DOHH2 (cell line): ENCODE data around the gene FAM43B.

ENCODE experiments used
- H3F3A ChIP-seq: fragments of 200-600 bp; sonication (generic), shearing (Covaris generic); 2 replicates; pipeline ENCODE4 v1.6.0; 2016; ENCODE audit warnings: antibody characterized with exemption, mild to moderate bottlenecking; ENCODE audit not compliant: control insufficient read depth, insufficient read depth
- H3K27ac ChIP-seq: fragments of 200-600 bp; sonication (generic); 2 replicates; pipeline ENCODE4 v1.5.1; 2014; ENCODE audit warnings: low read depth, mild to moderate bottlenecking, low read length, moderate library complexity
- H3K27me3 ChIP-seq: fragments of 200-600 bp; sonication (generic); 2 replicates; pipeline ENCODE4 v1.6.1; 2014; ENCODE audit warnings: mild to moderate bottlenecking, low read length, mixed read lengths; ENCODE audit not compliant: control insufficient read depth
- H3K36me3 ChIP-seq: fragments of 200-600 bp; sonication (generic); 2 replicates; pipeline ENCODE4 v1.6.1; 2014; ENCODE audit warnings: mild to moderate bottlenecking, low read length, moderate library complexity, mixed read lengths; ENCODE audit not compliant: control insufficient read depth
- H3K4me1 ChIP-seq: fragments of 200-600 bp; sonication (generic); 2 replicates; pipeline ENCODE4 v1.6.1; 2014; ENCODE audit warnings: mild to moderate bottlenecking, low read length, mixed read lengths; ENCODE audit not compliant: control insufficient read depth
- H3K4me2 ChIP-seq: fragments of 200-600 bp; sonication (generic); 2 replicates; pipeline ENCODE4 v1.6.0; 2014; ENCODE audit warnings: mild to moderate bottlenecking, low read length, moderate library complexity
- H3K4me3 ChIP-seq: fragments of 200-600 bp; sonication (generic); 2 replicates; pipeline ENCODE4 v1.5.1; 2014; ENCODE audit warnings: mild to moderate bottlenecking, low read length, mixed read lengths
- H3K79me2 ChIP-seq: fragments of 200-600 bp; sonication (generic); 2 replicates; pipeline ENCODE4 v1.6.1; 2014; ENCODE audit warnings: mild to moderate bottlenecking, low read length, mixed read lengths; ENCODE audit not compliant: control insufficient read depth
- H3K9me2 ChIP-seq: fragments of 200-600 bp; sonication (generic); replicated peaks from 2 replicates; pipeline ENCODE4 v1.6.1; 2014; ENCODE audit warnings: mild to moderate bottlenecking, low read length, mixed read lengths; ENCODE audit not compliant: control insufficient read depth
- H3K9me3 ChIP-seq: fragments of 200-600 bp; sonication (generic); 2 replicates; pipeline ENCODE4 v1.6.1; 2014; ENCODE audit warnings: antibody characterized with exemption, low read length, mixed read lengths; ENCODE audit not compliant: control insufficient read depth, insufficient read depth
- H4K20me1 ChIP-seq: fragments of 200-600 bp; sonication (generic); 2 replicates; pipeline ENCODE4 v1.6.0; 2014; ENCODE audit warnings: low read depth, mild to moderate bottlenecking, antibody characterized with exemption, low read length, moderate library complexity; ENCODE audit not compliant: control insufficient read depth, insufficient read depth
- CTCF ChIP-seq: fragments of 200-600 bp; sonication (generic); IDR thresholded peaks from one replicate; pipeline ENCODE4 v1.5.1; 2014; ENCODE audit warnings: antibody characterized with exemption, mild to moderate bottlenecking, low read depth, low read length; ENCODE audit not compliant: poor library complexity, severe bottlenecking
- EZH2phosphoT487 ChIP-seq: fragments of 200-600 bp; sonication (generic); IDR thresholded peaks from 2 replicates; pipeline ENCODE4 v1.6.1; 2017; ENCODE audit warnings: borderline replicate concordance, mild to moderate bottlenecking, antibody characterized with exemption, low read length, moderate library complexity, mixed read lengths

The FAM43B gene

GRCh38 chr1:20590306-20590777 lies 38.0 kb downstream of the FAM43B start:
- no peaks in the 10 kb centered on the region for H3K9me3 ChIP-seq

GRCh38 chr1:20593756-20594155 lies 41.4 kb downstream of the FAM43B start:
- H3K4me2 ChIP-seq, result no peak overlapping the region
- H3K36me3 ChIP-seq, result no peaks in the 10 kb centered on the region
- H3K27me3 ChIP-seq, result peaks cover 20% of the 10 kb centered on the region

More at GRCh38 chr1:20590306-20590777, 38.0 kb downstream of the FAM43B start:
- H4K20me1 ChIP-seq, result no peaks in the 10 kb centered on the region
- H3F3A ChIP-seq, result no peaks in the 10 kb centered on the region
- no peaks in the 10 kb centered on the region for H3K36me3 ChIP-seq
- TF ChIP-seq EZH2phosphoT487 (no peak), CTCF (no peak)
- H3K9me2 ChIP-seq, result no peaks in the 10 kb centered on the region
- peaks cover 25% of the 10 kb centered on the region for H3K27me3 ChIP-seq
- no peak overlapping the region for H3K4me2 ChIP-seq
- H3K79me2 ChIP-seq, result no peaks in the 10 kb centered on the region
- no peak overlapping the region for H3K4me3 ChIP-seq
- H3K4me1 ChIP-seq, result no peaks in the 10 kb centered on the region
- no peak overlapping the region for H3K27ac ChIP-seq

GRCh38 chr1:20594746-20595145 lies 42.4 kb downstream of the FAM43B start:
- Histone ChIP-seq H3K27me3 (peaks cover 10% of the 10 kb centered on the region), H3K4me3 (no peak overlapping the region), H3K27ac (no peak overlapping the region), H3K79me2 (no peaks in the 10 kb centered on the region), H4K20me1 (no peaks in the 10 kb centered on the region), H3K4me2 (no peak overlapping the region), H3K4me1 (no peaks in the 10 kb centered on the region), H3K9me3 (no peaks in the 10 kb centered on the region), H3F3A (no peaks in the 10 kb centered on the region), H3K36me3 (no peaks in the 10 kb centered on the region), H3K9me2 (no peaks in the 10 kb centered on the region)
- TF ChIP-seq EZH2phosphoT487, result no peak
- no peak for TF ChIP-seq CTCF

More at GRCh38 chr1:20593756-20594155, 41.4 kb downstream of the FAM43B start:
- no peak for TF ChIP-seq EZH2phosphoT487
- no peak for TF ChIP-seq CTCF
- Histone ChIP-seq H3K9me2 (no peaks in the 10 kb centered on the region), H3K4me3 (no peak overlapping the region), H3F3A (no peaks in the 10 kb centered on the region), H4K20me1 (no peaks in the 10 kb centered on the region), H3K79me2 (no peaks in the 10 kb centered on the region), H3K27ac (no peak overlapping the region), H3K9me3 (no peaks in the 10 kb centered on the region), H3K4me1 (no peaks in the 10 kb centered on the region)
